HG02759 (cell line): Measurements from ENCODE around the gene IDE.
A peak's percentile ranks its signal among the peaks of the same experiment; 100 is the strongest.
"Not testable (repeated sequence)": the region's sequence is repeated elsewhere in the genome, so short reads cannot be mapped to it uniquely, and the experiment has no call there.

Source experiments
- ATAC-seq: cut with Tn5 transposase; IDR thresholded peaks from one replicate; pipeline ENCODE4 v1.9.1; 2021; ENCODE audit warnings: mild to moderate bottlenecking, moderate library complexity; ENCODE audit not compliant: unreplicated experiment

Gene IDE

DNA sequence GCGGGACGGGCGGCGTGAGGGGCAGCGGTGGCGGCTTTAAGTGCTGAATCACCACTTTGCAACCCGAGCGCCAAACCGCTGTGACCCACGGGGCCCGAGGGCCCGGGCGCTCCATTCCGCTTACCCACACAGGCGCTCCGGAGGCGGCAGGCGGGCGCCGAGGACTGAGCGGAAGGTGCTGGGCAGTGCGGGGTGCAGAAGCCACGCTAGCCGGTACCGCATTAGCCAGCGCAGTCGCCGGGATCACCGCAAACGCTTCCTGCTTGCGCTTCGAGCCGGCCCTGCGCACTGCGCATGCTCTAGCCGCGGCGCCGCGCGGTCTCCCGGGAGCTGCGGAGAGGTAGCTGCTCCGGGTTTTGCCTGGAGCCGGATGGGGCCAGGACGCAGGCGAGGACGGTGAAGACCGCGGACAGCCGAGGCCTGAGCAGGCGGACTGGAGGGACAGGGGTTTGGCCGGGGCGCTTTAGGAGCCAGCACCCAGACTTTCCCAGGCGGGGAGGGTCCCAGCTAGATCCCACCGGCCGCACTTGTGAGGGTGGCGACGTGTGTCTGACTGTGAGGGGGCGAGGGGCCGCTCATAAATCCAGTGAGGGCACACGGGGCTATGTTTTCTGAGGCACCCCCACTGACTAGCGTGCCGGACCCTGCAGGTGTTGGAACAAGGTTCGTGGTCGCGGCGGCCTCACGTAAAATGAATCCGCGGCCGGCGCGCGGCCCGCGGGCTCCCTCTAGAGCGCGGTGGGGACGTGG lies at the start of gene IDE:
Gene IDE, minus strand, starts transcription at position 296 of the 750 bp plus-strand sequence. Its CDS starts 74 bp downstream, at position 222.
- peak; percentile 72 for ATAC-seq

- ATAC-seq = no peak
Observed at GRCh38 chr10:92619368-92619767, 45.5 kb upstream of the IDE start.

GRCh38 chr10:92615515-92615914 lies 41.6 kb upstream of the IDE start:
- no peak for ATAC-seq

- ATAC-seq = no peak
Observed at GRCh38 chr10:92604841-92605240, 30.9 kb upstream of the IDE start.

DNA sequence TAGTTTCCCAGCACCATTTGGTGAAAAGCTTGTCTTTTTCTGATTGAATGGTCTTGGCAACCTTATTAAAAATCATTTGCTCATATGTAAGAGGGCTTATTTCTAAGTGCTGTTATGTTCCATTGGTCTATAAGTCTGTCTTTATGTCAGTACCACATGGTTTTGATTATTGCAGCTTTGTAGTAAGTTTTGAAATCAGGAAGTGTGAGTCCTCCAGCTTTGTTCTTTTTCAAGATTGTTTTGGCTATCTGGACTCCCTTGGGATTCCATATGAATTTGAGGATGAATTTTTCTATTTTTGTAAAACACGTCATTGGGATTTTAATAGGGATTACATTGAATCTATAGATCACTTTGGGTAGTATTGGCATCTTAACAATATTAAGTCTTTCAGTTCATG lies 24.4 kb upstream of the IDE start:
- no peak for ATAC-seq

DNA sequence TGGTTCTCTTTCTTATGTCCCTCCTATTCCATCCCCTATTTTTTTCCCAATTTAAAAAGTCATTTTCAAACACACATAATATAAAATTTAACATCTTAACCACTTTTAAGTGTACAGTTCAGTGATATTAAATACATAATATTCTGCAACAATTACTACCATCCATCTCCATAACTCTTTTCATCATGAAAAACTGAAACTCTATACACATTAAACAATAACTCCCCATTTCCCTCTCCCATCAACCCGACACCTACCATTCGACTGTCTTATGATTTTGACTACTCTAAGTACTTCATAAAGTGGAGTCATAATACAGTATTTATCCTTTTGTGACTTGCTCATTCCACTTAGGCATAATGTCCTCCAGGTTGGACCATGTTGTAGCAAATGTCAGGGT lies 21.6 kb upstream of the IDE start:
- no peak for ATAC-seq

DNA sequence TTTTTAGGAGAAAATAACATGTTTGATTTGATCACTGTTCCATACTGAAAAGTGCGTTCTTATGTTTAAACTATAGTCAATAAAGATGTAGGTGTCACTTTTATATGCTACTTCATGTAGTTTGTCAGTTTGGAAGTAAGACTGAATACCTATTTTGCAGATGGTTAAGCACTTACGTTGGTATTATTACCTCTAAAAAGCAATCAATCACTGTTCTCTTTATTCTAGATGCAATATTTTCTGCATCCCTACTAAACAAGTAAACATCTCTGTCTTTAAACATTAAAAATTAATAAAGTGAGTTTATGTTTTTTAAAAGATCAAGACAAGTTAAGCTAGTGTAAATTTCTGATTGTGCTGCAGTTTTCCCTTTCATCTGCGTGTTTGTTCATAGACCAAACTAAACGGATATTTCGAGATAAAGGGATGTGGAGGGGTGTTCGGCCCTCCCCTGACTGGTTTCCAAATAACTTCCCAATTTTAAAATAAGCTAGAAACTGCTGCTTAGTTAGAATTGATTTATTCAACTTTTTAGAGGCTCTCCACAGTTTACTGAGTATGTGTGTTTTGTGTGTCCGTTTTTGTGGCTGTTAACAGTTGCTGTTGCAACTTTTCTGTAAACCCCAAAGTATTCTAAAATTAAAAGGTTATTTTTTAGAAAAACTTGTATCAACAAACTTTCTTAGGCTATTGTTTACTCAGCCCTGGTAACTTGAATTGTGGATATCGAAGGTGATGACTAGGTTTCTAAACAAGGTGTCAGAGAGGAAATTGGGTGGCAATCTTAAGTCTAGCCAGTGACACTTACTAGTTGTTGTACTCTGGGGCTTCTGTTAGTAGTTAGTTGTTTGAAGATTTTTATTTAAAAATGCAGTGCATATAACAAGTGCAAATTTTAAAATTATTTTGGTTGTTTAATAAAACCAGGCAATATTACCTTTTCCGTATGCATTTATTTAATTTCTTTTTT lies 20.0 kb upstream of the IDE start:
- ATAC-seq = no peak

DNA sequence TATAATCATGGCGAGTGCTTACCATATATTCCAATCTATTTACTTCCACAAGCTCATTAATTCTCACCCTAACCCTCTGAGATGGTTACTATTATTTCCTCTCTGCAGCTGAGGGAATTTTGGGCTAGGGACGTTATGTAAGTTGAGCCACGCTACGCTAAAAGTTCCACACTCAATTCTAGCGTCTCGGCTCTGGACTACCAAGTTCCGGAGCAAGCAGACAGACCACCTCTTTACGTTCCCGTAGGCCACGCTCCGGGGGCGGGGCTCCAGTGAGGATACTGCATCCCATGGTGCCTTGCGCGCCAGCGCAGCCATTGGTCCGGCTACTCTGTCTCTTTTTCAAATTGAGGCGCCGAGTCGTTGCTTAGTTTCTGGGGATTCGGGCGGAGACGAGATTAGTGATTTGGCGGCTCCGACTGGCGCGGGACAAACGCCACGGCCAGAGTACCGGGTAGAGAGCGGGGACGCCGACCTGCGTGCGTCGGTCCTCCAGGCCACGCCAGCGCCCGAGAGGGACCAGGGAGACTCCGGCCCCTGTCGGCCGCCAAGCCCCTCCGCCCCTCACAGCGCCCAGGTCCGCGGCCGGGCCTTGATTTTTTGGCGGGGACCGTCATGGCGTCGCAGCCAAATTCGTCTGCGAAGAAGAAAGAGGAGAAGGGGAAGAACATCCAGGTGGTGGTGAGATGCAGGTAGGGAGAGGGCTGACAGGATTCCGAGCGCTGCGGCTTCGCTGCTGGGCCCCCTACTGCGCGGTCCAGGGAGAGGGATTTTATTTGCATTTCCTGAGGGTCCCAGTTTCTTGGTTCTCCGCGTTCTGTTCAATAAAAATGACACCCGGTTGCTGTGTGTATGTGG lies 19.1 kb upstream of the IDE start, which contains the start of gene KIF11:
Gene KIF11, plus strand, starts transcription at position 370 of the 858 bp plus-strand sequence. Its CDS starts 246 bp downstream, at position 616.
- peak; percentile 77 for ATAC-seq

DNA sequence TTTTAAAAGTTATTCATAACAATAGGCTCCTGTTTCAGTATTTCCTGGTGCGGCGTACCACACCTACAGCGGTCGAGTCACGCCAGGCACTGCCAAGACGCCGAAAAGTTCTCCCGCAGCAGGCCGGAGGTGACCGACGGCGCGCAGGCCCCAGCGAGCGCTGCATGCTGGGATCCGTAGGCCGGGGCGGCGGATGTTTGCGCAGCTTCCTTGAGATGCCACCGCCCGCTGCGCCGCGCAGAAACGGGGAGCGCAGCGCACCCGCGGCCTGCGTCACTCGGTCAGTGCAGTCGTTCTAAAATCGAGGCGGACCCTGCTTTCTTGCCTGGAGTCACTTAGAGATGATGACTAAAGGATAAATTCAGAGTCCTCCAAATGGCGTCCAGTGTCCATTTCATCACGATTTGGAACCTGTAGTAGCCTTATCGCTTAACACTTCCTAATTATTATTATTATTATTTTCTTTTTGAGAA lies 17.7 kb upstream of the IDE start:
- peak; percentile 77 for ATAC-seq

DNA sequence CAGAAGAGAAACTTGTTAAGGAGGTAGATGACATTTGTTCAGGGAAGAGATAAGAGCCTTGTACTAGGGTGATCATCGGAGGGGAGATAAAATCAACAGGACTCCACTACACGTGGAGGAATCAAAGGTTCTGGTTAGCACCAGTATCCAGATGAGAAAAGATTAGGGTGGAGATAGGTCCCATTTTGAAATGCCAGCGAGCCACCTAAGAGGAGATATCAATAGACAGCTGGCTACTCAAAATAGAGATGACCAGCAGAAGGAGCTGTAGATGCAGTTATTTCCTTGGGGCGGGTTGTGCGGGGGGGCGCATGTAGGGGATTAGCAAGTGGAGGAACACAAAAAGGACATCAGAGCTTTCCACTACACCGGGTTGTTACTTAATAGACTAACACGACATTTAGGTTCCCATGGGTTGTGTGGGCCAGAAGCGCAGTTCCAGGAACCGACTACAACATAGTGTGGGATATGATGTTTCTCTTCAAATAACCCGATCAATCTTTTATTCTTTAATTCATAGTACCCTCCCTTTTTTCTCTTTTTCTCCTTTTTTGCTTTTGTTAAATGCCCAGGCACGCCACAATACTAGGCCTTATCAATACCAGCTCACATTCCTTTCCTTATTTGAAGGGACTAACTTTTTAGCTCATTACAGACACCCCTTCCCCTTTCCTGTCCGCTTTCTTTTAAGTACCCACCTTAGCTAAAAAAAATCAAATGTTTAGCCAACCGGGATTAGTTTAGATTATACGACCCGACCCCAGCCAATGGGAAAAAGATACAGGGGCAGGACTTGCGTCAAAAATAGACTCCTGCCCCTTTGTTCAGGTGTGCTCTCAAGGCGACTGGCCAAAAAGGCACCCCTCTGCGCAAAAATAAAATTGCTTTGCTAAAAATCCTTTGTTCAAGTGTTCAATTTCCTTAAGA lies 17.0 kb upstream of the IDE start:
- ATAC-seq = peak; percentile 19

DNA sequence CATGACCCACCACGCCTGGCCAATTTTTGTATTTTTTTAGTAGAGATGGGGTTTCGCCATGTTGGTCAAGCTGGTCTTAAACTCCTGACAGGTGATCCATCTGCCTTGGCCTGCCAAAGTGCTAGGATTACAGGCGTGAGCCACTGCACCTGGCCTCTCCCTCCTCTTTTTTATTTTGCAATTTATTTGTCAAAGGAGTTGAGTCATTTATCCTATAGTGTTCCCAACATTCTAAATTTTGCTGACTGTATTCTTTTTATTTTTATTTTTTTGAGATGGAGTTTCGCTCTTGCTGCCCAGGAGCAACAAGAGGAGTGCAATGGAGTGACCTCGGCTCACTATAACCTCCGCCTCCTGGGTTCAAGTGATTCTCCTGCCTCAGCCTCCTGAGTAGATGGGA lies 8.5 kb upstream of the IDE start:
- ATAC-seq = not testable (repeated sequence)

- ATAC-seq = no peak
Observed at GRCh38 chr10:92575961-92576360, 2.1 kb upstream of the IDE start.

- peak; percentile 19 for ATAC-seq
Observed at GRCh38 chr10:92574548-92575261, 812 bp upstream of the IDE start.

- ATAC-seq = no peak
Observed at GRCh38 chr10:92573091-92573797, 649 bp downstream of the IDE start.

- ATAC-seq = no peak
Observed at GRCh38 chr10:92572362-92573090, 1.4 kb downstream of the IDE start.

- no peak for ATAC-seq
Observed at GRCh38 chr10:92571649-92572048, 2.2 kb downstream of the IDE start.

GRCh38 chr10:92569663-92570062 lies 4.2 kb downstream of the IDE start:
- not testable (repeated sequence) for ATAC-seq

GRCh38 chr10:92569071-92569470 lies 4.8 kb downstream of the IDE start:
- no peak for ATAC-seq
